ENCODE data around the gene AKTIP.
"Not testable (repeated sequence)": the region's sequence is repeated elsewhere in the genome, so short reads cannot be mapped to it uniquely, and the experiment has no call there.

The AKTIP gene

GRCh38 chr16:53523971-53524548, 21.1 kb upstream of the AKTIP start:
- H3K4me3 Mint-ChIP-seq = no peak overlapping the region

GRCh38 chr16:53523126-53523804, 20.3 kb upstream of the AKTIP start:
- H3K27me3 Mint-ChIP-seq (ENCODE audit: low read depth) = no peaks in the 10 kb centered on the region
- no peak overlapping the region for H3K4me3 Mint-ChIP-seq
- H3K9me3 Mint-ChIP-seq = no peaks in the 10 kb centered on the region
- H3K36me3 Mint-ChIP-seq (ENCODE audit: low read depth) = peaks cover 5% of the 10 kb centered on the region
- no peak overlapping the region for H3K27ac Mint-ChIP-seq
- H3K4me1 Mint-ChIP-seq (ENCODE audit: low read depth) = peaks cover 28% of the 10 kb centered on the region

More at GRCh38 chr16:53523971-53524548, 21.1 kb upstream of the AKTIP start:
- Mint-ChIP-seq H3K27ac (no peak overlapping the region), H3K27me3 (ENCODE audit: low read depth) (no peaks in the 10 kb centered on the region), H3K9me3 (no peaks in the 10 kb centered on the region), H3K36me3 (ENCODE audit: low read depth) (peaks cover 3% of the 10 kb centered on the region), H3K4me1 (ENCODE audit: low read depth) (peaks cover 20% of the 10 kb centered on the region)

GRCh38 chr16:53519417-53520091, 16.5 kb upstream of the AKTIP start:
- no peaks in the 10 kb centered on the region for H3K9me3 Mint-ChIP-seq
- H3K36me3 Mint-ChIP-seq (ENCODE audit: low read depth) = peaks cover 11% of the 10 kb centered on the region
- no peaks in the 10 kb centered on the region for H3K27me3 Mint-ChIP-seq (ENCODE audit: low read depth)
- H3K4me1 Mint-ChIP-seq (ENCODE audit: low read depth) = peaks cover 45% of the 10 kb centered on the region
- H3K27ac Mint-ChIP-seq = peak overlapping the region; percentile 86
- peak overlapping the region; percentile 72 for H3K4me3 Mint-ChIP-seq

GRCh38 chr16:53518550-53519416, 15.8 kb upstream of the AKTIP start:
- Mint-ChIP-seq H3K4me1 (ENCODE audit: low read depth) (peaks cover 44% of the 10 kb centered on the region), H3K4me3 (peak overlapping the region; percentile 72), H3K36me3 (ENCODE audit: low read depth) (peaks cover 16% of the 10 kb centered on the region), H3K9me3 (peaks cover 4% of the 10 kb centered on the region), H3K27ac (peak overlapping the region; percentile 86), H3K27me3 (ENCODE audit: low read depth) (no peaks in the 10 kb centered on the region)

- peaks cover 16% of the 10 kb centered on the region for H3K36me3 Mint-ChIP-seq (ENCODE audit: low read depth)
- peaks cover 43% of the 10 kb centered on the region for H3K4me1 Mint-ChIP-seq (ENCODE audit: low read depth)
- no peaks in the 10 kb centered on the region for H3K27me3 Mint-ChIP-seq (ENCODE audit: low read depth)
- H3K9me3 Mint-ChIP-seq = peaks cover 4% of the 10 kb centered on the region
- H3K27ac Mint-ChIP-seq = peak overlapping the region; percentile 86
- H3K4me3 Mint-ChIP-seq = peak overlapping the region; percentile 68
Measured at GRCh38 chr16:53517851-53518250, 14.8 kb upstream of the AKTIP start.

- Mint-ChIP-seq H3K4me1 (ENCODE audit: low read depth) (peaks cover 56% of the 10 kb centered on the region), H3K27me3 (ENCODE audit: low read depth) (no peaks in the 10 kb centered on the region), H3K9me3 (peaks cover 4% of the 10 kb centered on the region), H3K36me3 (ENCODE audit: low read depth) (peaks cover 16% of the 10 kb centered on the region), H3K27ac (no peak overlapping the region), H3K4me3 (no peak overlapping the region)
Measured at GRCh38 chr16:53515811-53516210, 12.8 kb upstream of the AKTIP start.

- Mint-ChIP-seq H3K27ac (no peak overlapping the region), H3K4me1 (ENCODE audit: low read depth) (peaks cover 58% of the 10 kb centered on the region), H3K27me3 (ENCODE audit: low read depth) (no peaks in the 10 kb centered on the region), H3K4me3 (no peak overlapping the region), H3K9me3 (peaks cover 4% of the 10 kb centered on the region), H3K36me3 (ENCODE audit: low read depth) (peaks cover 16% of the 10 kb centered on the region)
Measured at GRCh38 chr16:53515259-53515658, 12.2 kb upstream of the AKTIP start.

- peaks cover 12% of the 10 kb centered on the region for H3K36me3 Mint-ChIP-seq (ENCODE audit: low read depth)
- H3K9me3 Mint-ChIP-seq; H3K27me3 Mint-ChIP-seq (ENCODE audit: low read depth); H3K27ac Mint-ChIP-seq; H3K4me3 Mint-ChIP-seq: not testable (repeated sequence)
- peaks cover 42% of the 10 kb centered on the region for H3K4me1 Mint-ChIP-seq (ENCODE audit: low read depth)
Measured at GRCh38 chr16:53512795-53513194, 9.8 kb upstream of the AKTIP start.

- Mint-ChIP-seq H3K36me3 (ENCODE audit: low read depth) (peaks cover 12% of the 10 kb centered on the region), H3K27me3 (ENCODE audit: low read depth) (no peaks in the 10 kb centered on the region)
Measured at GRCh38 chr16:53511403-53512280, 8.6 kb upstream of the AKTIP start.

GRCh38 chr16:53511084-53511402, 8.0 kb upstream of the AKTIP start:
- Mint-ChIP-seq H3K36me3 (ENCODE audit: low read depth) (peaks cover 11% of the 10 kb centered on the region), H3K27ac (peak overlapping the region; percentile 43), H3K27me3 (ENCODE audit: low read depth) (no peaks in the 10 kb centered on the region), H3K9me3 (peaks cover 4% of the 10 kb centered on the region), H3K4me1 (ENCODE audit: low read depth) (peaks cover 36% of the 10 kb centered on the region), H3K4me3 (no peak overlapping the region)

More at GRCh38 chr16:53511403-53512280, 8.6 kb upstream of the AKTIP start:
- Mint-ChIP-seq H3K4me3 (no peak overlapping the region), H3K9me3 (peaks cover 4% of the 10 kb centered on the region), H3K4me1 (ENCODE audit: low read depth) (peaks cover 36% of the 10 kb centered on the region), H3K27ac (no peak overlapping the region)

- H3K9me3 Mint-ChIP-seq = peaks cover 4% of the 10 kb centered on the region
- H3K4me3 Mint-ChIP-seq = no peak overlapping the region
- H3K36me3 Mint-ChIP-seq (ENCODE audit: low read depth) = peaks cover 8% of the 10 kb centered on the region
- H3K27ac Mint-ChIP-seq = peak overlapping the region; percentile 43
- H3K4me1 Mint-ChIP-seq (ENCODE audit: low read depth) = peaks cover 32% of the 10 kb centered on the region
- H3K27me3 Mint-ChIP-seq (ENCODE audit: low read depth) = no peaks in the 10 kb centered on the region
Measured at GRCh38 chr16:53510704-53511070, 7.7 kb upstream of the AKTIP start.

GRCh38 chr16:53509906-53510703, 7.1 kb upstream of the AKTIP start:
- H3K27me3 Mint-ChIP-seq (ENCODE audit: low read depth) = no peaks in the 10 kb centered on the region
- H3K9me3 Mint-ChIP-seq = peaks cover 4% of the 10 kb centered on the region
- no peak overlapping the region for H3K4me3 Mint-ChIP-seq
- H3K4me1 Mint-ChIP-seq (ENCODE audit: low read depth) = peaks cover 32% of the 10 kb centered on the region
- peaks cover 10% of the 10 kb centered on the region for H3K36me3 Mint-ChIP-seq (ENCODE audit: low read depth)
- no peak overlapping the region for H3K27ac Mint-ChIP-seq

GRCh38 chr16:53507464-53508179, 4.6 kb upstream of the AKTIP start:
- peaks cover 38% of the 10 kb centered on the region for H3K4me1 Mint-ChIP-seq (ENCODE audit: low read depth)
- no peak overlapping the region for H3K27ac Mint-ChIP-seq
- no peaks in the 10 kb centered on the region for H3K9me3 Mint-ChIP-seq

More at GRCh38 chr16:53507464-53508179, 4.6 kb upstream of the AKTIP start:
- Mint-ChIP-seq H3K27me3 (ENCODE audit: low read depth) (no peaks in the 10 kb centered on the region), H3K36me3 (ENCODE audit: low read depth) (peaks cover 3% of the 10 kb centered on the region), H3K4me3 (no peak overlapping the region)

All from T-helper 1 cell treated with Interleukin-12 subunit alpha and Interleukin-12 subunit beta and Interleukin-4 antibody, amounts not matched to agents 30 μg/mL and 1 μg/mL, for 36 hours (primary cell).